NB4 (cell line): ENCODE results near the gene NDUFAF3.

Source experiments
- DNase-seq: peaks from one replicate; pipeline ENCODE4 v3.0.0; 2010; ENCODE audit warnings: low read depth
- H3K4me3 ChIP-seq: one replicate; pipeline ENCODE4 v1.5.1; 2011; ENCODE audit warnings: mild to moderate bottlenecking, low read depth, low read length, moderate library complexity
- CTCF ChIP-seq: IDR thresholded peaks from one replicate; pipeline ENCODE4 v1.5.1; 2012; ENCODE audit warnings: low read depth, low read length
- MAX ChIP-seq: IDR thresholded peaks from 2 replicates; pipeline ENCODE4 v1.6.1; 2011; ENCODE audit warnings: low read depth, low read length
- MYC ChIP-seq: IDR thresholded peaks from 2 replicates; pipeline ENCODE4 v1.6.1; 2011; ENCODE audit warnings: low read depth, low read length
- POLR2A ChIP-seq: IDR thresholded peaks from 2 replicates; pipeline ENCODE4 v1.6.1; 2011; ENCODE audit warnings: mild to moderate bottlenecking; ENCODE audit not compliant: insufficient read length; ENCODE audit errors: extremely low read depth

The NDUFAF3 gene

GRCh38 chr3:49028298-49028672, 6.4 kb downstream of the NDUFAF3 start:
- DNase-seq, result no peak
- TF ChIP-seq MAX, result no peak
- TF ChIP-seq POLR2A, result no peak
- TF ChIP-seq MYC, result no peak
- no peak for TF ChIP-seq CTCF
- H3K4me3 ChIP-seq, result peak overlapping the region; percentile 95

- TF ChIP-seq CTCF (no peak), MYC (peak; percentile 89), POLR2A (peak; percentile 99), MAX (peak; percentile 79)
- DNase-seq, result peak; percentile 92
- peak within 1 kb of the TSS; percentile 95 for H3K4me3 ChIP-seq
Measured at GRCh38 chr3:49028673-49029562, 7.0 kb downstream of the NDUFAF3 start, which contains the start of gene IMPDH2. IMPDH2 (minus strand) TSS chr3:49029398; CDS start chr3:49029350, 48 bp downstream.

- DNase-seq, result no peak
- no peak for TF ChIP-seq POLR2A
- TF ChIP-seq MAX, result no peak
- no peak for TF ChIP-seq CTCF
- no peak for TF ChIP-seq MYC
- no peak overlapping the region for H3K4me3 ChIP-seq
Measured at GRCh38 chr3:49029563-49029884, 7.6 kb downstream of the NDUFAF3 start.

- H3K4me3 ChIP-seq, result no peak overlapping the region
- no peak for TF ChIP-seq CTCF
- no peak for TF ChIP-seq POLR2A
- no peak for TF ChIP-seq MAX
- TF ChIP-seq MYC, result no peak
- DNase-seq, result no peak
Measured at GRCh38 chr3:49030321-49030720, 8.4 kb downstream of the NDUFAF3 start.

GRCh38 chr3:49032646-49033304, 10.9 kb downstream of the NDUFAF3 start:
- no peak overlapping the region for H3K4me3 ChIP-seq
- no peak for TF ChIP-seq POLR2A
- no peak for TF ChIP-seq CTCF
- no peak for TF ChIP-seq MYC
- no peak for TF ChIP-seq MAX
- DNase-seq, result no peak
